Endothelial cell (in vitro differentiated cells): ENCODE data around the gene C11orf68. TPM values are rescaled to one million over a fixed set of nuclear protein-coding genes. Genes with fewer than 3 reads are reported as not detected.

Source experiments
- DNase-seq: peaks from one replicate; pipeline ENCODE4 v3.0.0; 2021; ENCODE audit warnings: low spot score
- H3K27ac Mint-ChIP-seq: one replicate; pipeline ENCODE4 v1.8.0; 2021; ENCODE audit warnings: mixed read lengths, inconsistent platforms; ENCODE audit not compliant: unreplicated experiment
- H3K27me3 Mint-ChIP-seq: one replicate; pipeline ENCODE4 v1.8.0; 2021; ENCODE audit warnings: mild to moderate bottlenecking, moderate library complexity, mixed read lengths, inconsistent platforms; ENCODE audit not compliant: unreplicated experiment
- H3K36me3 Mint-ChIP-seq: one replicate; pipeline ENCODE4 v1.8.0; 2021; ENCODE audit warnings: mild to moderate bottlenecking, low read depth, mixed read lengths, inconsistent platforms; ENCODE audit not compliant: unreplicated experiment
- H3K4me1 Mint-ChIP-seq: one replicate; pipeline ENCODE4 v1.8.0; 2021; ENCODE audit warnings: mild to moderate bottlenecking, mixed read lengths, inconsistent platforms; ENCODE audit not compliant: unreplicated experiment
- H3K4me3 Mint-ChIP-seq: one replicate; pipeline ENCODE4 v1.8.0; 2021; ENCODE audit warnings: mild to moderate bottlenecking, mixed read lengths, inconsistent platforms; ENCODE audit not compliant: unreplicated experiment
- H3K9me3 Mint-ChIP-seq: one replicate; pipeline ENCODE4 v1.8.0; 2021; ENCODE audit warnings: mixed read lengths, inconsistent platforms; ENCODE audit not compliant: unreplicated experiment
- total RNA-seq: library from RNA; stranded (reverse); fragmentation: NEBNext Ultra II Directional; extraction: Animal tissue kit (Norgen Biotek cat#: 25700); gene quantifications from one replicate; pipeline ENCODE4 v1.2.1, GENCODE V29; 2021; ENCODE audit not compliant: unreplicated experiment
- TF ChIP-seq, protein P1 (sequence below): fragments of 200-600 bp; sonication (generic); IDR thresholded peaks from one replicate; pipeline ENCODE4 v1.5.0; 2021; ENCODE audit warnings: antibody characterized with exemption; ENCODE audit not compliant: unreplicated experiment

C11orf68 gene
- total RNA-seq, 1 donor from 2014 or later: 31.1 TPM

- Mint-ChIP-seq H3K27ac (no peak overlapping the region), H3K27me3 (peaks cover 7% of the 10 kb centered on the region), H3K36me3 (peaks cover 10% of the 10 kb centered on the region), H3K4me1 (peaks cover 9% of the 10 kb centered on the region), H3K9me3 (no peaks in the 10 kb centered on the region), H3K4me3 (peak overlapping the region; percentile 90)
- peak; percentile 46 for DNase-seq
- TF ChIP-seq, protein P1, sequence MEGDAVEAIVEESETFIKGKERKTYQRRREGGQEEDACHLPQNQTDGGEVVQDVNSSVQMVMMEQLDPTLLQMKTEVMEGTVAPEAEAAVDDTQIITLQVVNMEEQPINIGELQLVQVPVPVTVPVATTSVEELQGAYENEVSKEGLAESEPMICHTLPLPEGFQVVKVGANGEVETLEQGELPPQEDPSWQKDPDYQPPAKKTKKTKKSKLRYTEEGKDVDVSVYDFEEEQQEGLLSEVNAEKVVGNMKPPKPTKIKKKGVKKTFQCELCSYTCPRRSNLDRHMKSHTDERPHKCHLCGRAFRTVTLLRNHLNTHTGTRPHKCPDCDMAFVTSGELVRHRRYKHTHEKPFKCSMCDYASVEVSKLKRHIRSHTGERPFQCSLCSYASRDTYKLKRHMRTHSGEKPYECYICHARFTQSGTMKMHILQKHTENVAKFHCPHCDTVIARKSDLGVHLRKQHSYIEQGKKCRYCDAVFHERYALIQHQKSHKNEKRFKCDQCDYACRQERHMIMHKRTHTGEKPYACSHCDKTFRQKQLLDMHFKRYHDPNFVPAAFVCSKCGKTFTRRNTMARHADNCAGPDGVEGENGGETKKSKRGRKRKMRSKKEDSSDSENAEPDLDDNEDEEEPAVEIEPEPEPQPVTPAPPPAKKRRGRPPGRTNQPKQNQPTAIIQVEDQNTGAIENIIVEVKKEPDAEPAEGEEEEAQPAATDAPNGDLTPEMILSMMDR: no peak
Measured at GRCh38 chr11:65919573-65920371, 910 bp upstream of the C11orf68 start.

DNA sequence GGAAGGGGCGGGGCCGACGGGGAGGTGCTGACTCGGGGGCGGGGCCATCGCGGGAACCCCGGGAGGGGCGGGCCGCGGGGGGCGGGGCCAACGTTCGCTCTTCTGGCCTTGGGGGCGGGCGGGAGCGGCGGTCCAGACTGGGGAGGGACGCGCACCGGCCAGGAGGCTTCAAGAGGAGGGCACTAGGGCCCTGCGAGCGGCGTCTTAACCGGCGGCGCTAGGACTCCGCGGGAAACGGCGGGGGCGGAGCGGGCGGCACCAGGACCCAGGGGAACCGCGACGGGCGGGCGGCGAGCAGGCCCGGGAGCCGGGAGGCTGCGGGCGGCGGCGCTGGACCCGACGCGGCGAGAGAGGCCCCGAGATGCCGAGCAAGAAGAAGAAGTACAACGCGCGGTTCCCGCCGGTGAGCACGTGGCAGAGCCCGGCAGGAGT lies 295 bp upstream of the C11orf68 start, which contains the start of gene DRAP1:
Gene DRAP1, plus strand, starts transcription at position 286 of the 432 bp plus-strand sequence. Its CDS starts 76 bp downstream, at position 362.
- Mint-ChIP-seq H3K27me3 (peaks cover 7% of the 10 kb centered on the region), H3K27ac (peak within 1 kb of the TSS; percentile 72), H3K4me3 (peak within 1 kb of the TSS; percentile 92), H3K9me3 (no peaks in the 10 kb centered on the region), H3K4me1 (peaks cover 9% of the 10 kb centered on the region), H3K36me3 (peaks cover 13% of the 10 kb centered on the region)
- peak; percentile 100 for DNase-seq
- TF ChIP-seq, protein P1: no peak

DNA sequence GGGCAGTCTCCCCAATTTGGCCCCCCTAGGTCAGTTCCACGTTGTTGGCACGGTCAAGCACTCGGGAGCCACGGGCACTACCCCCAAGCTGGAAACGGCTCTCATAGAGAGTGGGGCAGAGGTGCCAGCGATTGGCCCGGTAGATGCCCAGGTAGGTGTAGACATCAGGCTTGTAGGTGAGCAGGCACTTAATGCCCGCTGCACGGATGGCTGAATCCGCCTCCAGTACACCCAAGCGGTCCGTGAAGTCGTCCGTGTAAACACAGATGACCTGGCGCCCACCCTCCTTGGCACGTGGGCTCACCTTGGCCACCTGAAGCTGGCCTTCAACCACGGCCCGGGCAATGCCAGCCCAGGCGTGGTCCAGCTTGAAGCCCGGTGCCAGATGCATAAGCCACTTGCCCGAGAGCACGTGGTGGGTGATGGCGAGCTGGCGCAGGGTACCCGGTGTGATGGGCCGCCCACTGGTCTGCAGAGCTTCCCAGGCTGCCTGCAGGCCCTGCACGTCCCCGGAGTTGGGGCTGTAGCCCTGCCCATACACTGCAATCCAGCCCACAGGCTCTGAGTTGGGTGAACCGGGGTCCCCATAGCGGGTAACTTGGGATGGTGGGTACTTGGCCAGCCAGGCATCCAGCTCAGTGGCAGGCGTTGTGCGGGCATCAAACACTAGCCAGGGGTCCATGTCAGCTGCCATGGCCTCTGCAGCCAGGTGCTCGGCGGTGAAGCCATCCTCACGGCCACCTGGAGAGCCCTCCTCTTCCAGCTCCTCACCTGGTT lies 1.2 kb downstream of the C11orf68 start:
- Mint-ChIP-seq H3K27ac (no peak overlapping the region), H3K27me3 (peaks cover 7% of the 10 kb centered on the region), H3K9me3 (no peaks in the 10 kb centered on the region), H3K4me1 (peaks cover 9% of the 10 kb centered on the region), H3K36me3 (peaks cover 11% of the 10 kb centered on the region), H3K4me3 (peak overlapping the region; percentile 92)
- TF ChIP-seq, protein P1: no peak
- no peak for DNase-seq

- TF ChIP-seq, protein P1: no peak
Measured at GRCh38 chr11:65917077-65917433, 1.8 kb downstream of the C11orf68 start.

More at GRCh38 chr11:65917077-65917433, 1.8 kb downstream of the C11orf68 start:
- Mint-ChIP-seq H3K36me3 (peaks cover 5% of the 10 kb centered on the region), H3K9me3 (no peaks in the 10 kb centered on the region), H3K27ac (no peak overlapping the region), H3K27me3 (peaks cover 7% of the 10 kb centered on the region), H3K4me1 (peaks cover 9% of the 10 kb centered on the region), H3K4me3 (peak overlapping the region; percentile 78)
- DNase-seq: no peak
